ENCODE measurements around the gene RNF149. TPM values are rescaled to one million over a fixed set of nuclear protein-coding genes. Genes with fewer than 3 reads are reported as not detected.
"Not testable (repeated sequence)": the region's sequence is repeated elsewhere in the genome, so short reads cannot be mapped to it uniquely, and the experiment has no call there.

RNF149 gene
- total RNA-seq, 1 donor from 2014 or later: 48.3 TPM

GRCh38 chr2:101325425-101325824 lies 16.9 kb upstream of the RNF149 start:
- H3K4me1 Mint-ChIP-seq: no peaks in the 10 kb centered on the region
- no peak for DNase-seq
- no peak for TF ChIP-seq CTCF (IDR thresholded peaks at IDR 0.05)
- H3K27ac Mint-ChIP-seq: no peak overlapping the region
- H3K36me3 Mint-ChIP-seq (ENCODE audit: low read depth): no peaks in the 10 kb centered on the region
- H3K27me3 Mint-ChIP-seq: no peaks in the 10 kb centered on the region
- intact Hi-C loops (cut with micrococcal nuclease): no loop called here
- H3K4me3 Mint-ChIP-seq: no peak overlapping the region
- ChIA-PET POLR2A (no interaction called here), CTCF (no interaction called here)
- no peaks in the 10 kb centered on the region for H3K9me3 Mint-ChIP-seq
- no peak for ATAC-seq (ENCODE audit: low read depth)

GRCh38 chr2:101316568-101316967 lies 8.1 kb upstream of the RNF149 start:
- H3K9me3 Mint-ChIP-seq; POLR2A ChIA-PET; intact Hi-C loops (cut with micrococcal nuclease); DNase-seq; H3K4me3 Mint-ChIP-seq; H3K36me3 Mint-ChIP-seq (ENCODE audit: low read depth); H3K27ac Mint-ChIP-seq; ATAC-seq (ENCODE audit: low read depth); H3K27me3 Mint-ChIP-seq; H3K4me1 Mint-ChIP-seq: not testable (repeated sequence)
- CTCF ChIA-PET: interaction anchor here (0.7 kb wide), 1 partner anchor 100 kb away, joined by 3 read pairs; no protein-coding TSS in a partner anchor

- DNase-seq (no peak), ATAC-seq (ENCODE audit: low read depth) (no peak)
- ChIA-PET POLR2A (no interaction called here), CTCF (interaction anchor here (0.6 to 1.4 kb wide), 2 partner anchors 31 to 927 kb away, joined by 5 read pairs; no protein-coding TSS in a partner anchor)
- no peak for TF ChIP-seq CTCF (IDR thresholded peaks at IDR 0.05)
- intact Hi-C loops (cut with micrococcal nuclease): no loop called here
- H3K36me3 Mint-ChIP-seq (ENCODE audit: low read depth): peaks cover 6% of the 10 kb centered on the region
- no peaks in the 10 kb centered on the region for H3K27me3 Mint-ChIP-seq
- peak overlapping the region; percentile 5 for H3K27ac Mint-ChIP-seq
- peaks cover 29% of the 10 kb centered on the region for H3K4me1 Mint-ChIP-seq
- no peak overlapping the region for H3K4me3 Mint-ChIP-seq
- no peaks in the 10 kb centered on the region for H3K9me3 Mint-ChIP-seq
Observed at GRCh38 chr2:101311696-101312017, 3.2 kb upstream of the RNF149 start.

- no peaks in the 10 kb centered on the region for H3K27me3 Mint-ChIP-seq
- no peak overlapping the region for H3K4me3 Mint-ChIP-seq
- ATAC-seq (ENCODE audit: low read depth): no peak
- H3K36me3 Mint-ChIP-seq (ENCODE audit: low read depth): peaks cover 8% of the 10 kb centered on the region
- no peak for TF ChIP-seq CTCF (IDR thresholded peaks at IDR 0.05)
- CTCF ChIA-PET: interaction anchor here (1.4 kb wide), 2 partner anchors 31 to 929 kb away, joined by 3 to 5 read pairs; no protein-coding TSS in a partner anchor
- no peak for DNase-seq
- peak overlapping the region; percentile 52 for H3K27ac Mint-ChIP-seq
- POLR2A ChIA-PET: no interaction called here
- peaks cover 35% of the 10 kb centered on the region for H3K4me1 Mint-ChIP-seq
- intact Hi-C loops (cut with micrococcal nuclease): no loop called here
- H3K9me3 Mint-ChIP-seq: no peaks in the 10 kb centered on the region
Observed at GRCh38 chr2:101310834-101311695, 2.6 kb upstream of the RNF149 start.

- intact Hi-C loops (cut with micrococcal nuclease): no loop called here
- Mint-ChIP-seq H3K4me3 (peak overlapping the region; percentile 38), H3K9me3 (no peaks in the 10 kb centered on the region), H3K36me3 (ENCODE audit: low read depth) (peaks cover 14% of the 10 kb centered on the region), H3K4me1 (peaks cover 43% of the 10 kb centered on the region), H3K27ac (peak overlapping the region; percentile 18), H3K27me3 (no peaks in the 10 kb centered on the region)
- no peak for TF ChIP-seq CTCF (IDR thresholded peaks at IDR 0.05)
- ChIA-PET CTCF (interaction anchor here (1.4 kb wide), 1 partner anchor 930 kb away, joined by 3 read pairs; no protein-coding TSS in a partner anchor), POLR2A (no interaction called here)
- DNase-seq (no peak), ATAC-seq (ENCODE audit: low read depth) (no peak)
Observed at GRCh38 chr2:101310090-101310833, 1.8 kb upstream of the RNF149 start.

Measured in activated B cell treated with CpG ODN at 0.5 μM for 24 hours (primary cell).